Transverse colon (tissue), 4 donors: ENCODE results near the gene YLPM1. TPM values are rescaled to one million over a fixed set of nuclear protein-coding genes. Genes with fewer than 3 reads are reported as not detected.

Experiments
- DNase-seq: peaks from one replicate; pipeline ENCODE4 v3.0.0-alpha.2; 2019
- H3K27ac ChIP-seq, 4 donors: fragments of 200-600 bp; sonication (generic); 2 replicates each; pipeline ENCODE4 v1.5.1; 2016 to 2018; ENCODE audit warnings: inconsistent platforms in 4 of 4
- H3K27me3 ChIP-seq: fragments of 200-600 bp; sonication (generic); 2 replicates; pipeline ENCODE4 v1.5.1; 2017; ENCODE audit warnings: inconsistent platforms
- H3K36me3 ChIP-seq, 4 donors: fragments of 200-600 bp; sonication (generic); 2 replicates each; pipeline ENCODE4 v1.5.1; 2017 to 2019; ENCODE audit warnings: inconsistent platforms in 4 of 4
- H3K4me1 ChIP-seq, 4 donors: fragments of 200-600 bp; sonication (generic); 2 replicates each; pipeline ENCODE4 v1.5.1; 2017 to 2020; ENCODE audit warnings: inconsistent platforms in 4 of 4
- H3K4me3 ChIP-seq, 4 donors: fragments of 200-600 bp; sonication (generic); 1 replicate in 1 of 4; 2 replicates in 3 of 4; pipeline versions ENCODE4 v1.5.1 to v1.6.1; 2017 to 2019; ENCODE audit warnings: inconsistent platforms in 4 of 4
- H3K9me3 ChIP-seq, 2 donors: fragments of 200-600 bp; sonication (generic); 2 replicates each; pipeline ENCODE4 v1.5.1; 2017 to 2019; ENCODE audit warnings: inconsistent platforms in 2 of 2
- CTCF ChIP-seq, 5 experiments: fragments of 200-600 bp in 3 of 5; fragments of 450-650 bp in 2 of 5; sonication (generic) in 3 of 5; IDR thresholded peaks; 1 replicate in 2 of 5; 2 replicates in 3 of 5; pipeline ENCODE4 v1.5.1; 2016 to 2017; ENCODE audit warnings: antibody characterized with exemption in 5 of 5, inconsistent platforms in 3 of 5, mild to moderate bottlenecking in 2 of 5, moderate library complexity in 1 of 5
- EP300 ChIP-seq: sonication (generic); formaldehyde crosslinking; IDR thresholded peaks from one replicate; pipeline ENCODE4 v1.6.1; 2017; ENCODE audit warnings: antibody characterized with exemption, low read depth
- POLR2A ChIP-seq: fragments of 450-650 bp; IDR thresholded peaks from one replicate; pipeline ENCODE4 v1.6.1; 2016; ENCODE audit warnings: antibody characterized with exemption, mild to moderate bottlenecking, moderate library complexity
- POLR2AphosphoS5 ChIP-seq, 3 donors: sonication (generic); formaldehyde crosslinking; IDR thresholded peaks; one replicate each; pipeline ENCODE4 v1.6.1; 2016; ENCODE audit warnings: antibody characterized with exemption in 3 of 3
- WGBS, 2 donors: methylation state at CpG; one replicate each; pipeline ENCODE4 v1.1.5; 2018; ENCODE audit warnings: low coverage in 1 of 2; 5-methylcytosine and 5-hydroxymethylcytosine counted together
- in situ Hi-C, 4 donors: fragments of 200-750 bp; cut with MboI; loops; one replicate each; pipeline versions ENCODE4 v1.15.0 to v1.15.1; 2017; ENCODE audit warnings: low sequenced_read_pairs in 3 of 4, low pct_ligation_motif_present in 1 of 4, low pct_unique_long_range_greater_than_20kb in 1 of 4
- intact Hi-C: fragments of 100-400 bp; cut with DNase I; formaldehyde crosslinking; loops from one replicate; pipeline ENCODE4 v1.15.1; 2023; ENCODE audit warnings: low total_unique reads
- total RNA-seq, 4 donors: library from RNA; depleted of rRNA; stranded (reverse); fragments of >200 nt; gene quantifications; one replicate each; pipeline ENCODE4 v1.1.0, GENCODE V29; 2016

YLPM1 gene
- total RNA-seq, 4 donors from 2014 or later, result 26.1 to 62.4 (median 35.0) TPM

DNA sequence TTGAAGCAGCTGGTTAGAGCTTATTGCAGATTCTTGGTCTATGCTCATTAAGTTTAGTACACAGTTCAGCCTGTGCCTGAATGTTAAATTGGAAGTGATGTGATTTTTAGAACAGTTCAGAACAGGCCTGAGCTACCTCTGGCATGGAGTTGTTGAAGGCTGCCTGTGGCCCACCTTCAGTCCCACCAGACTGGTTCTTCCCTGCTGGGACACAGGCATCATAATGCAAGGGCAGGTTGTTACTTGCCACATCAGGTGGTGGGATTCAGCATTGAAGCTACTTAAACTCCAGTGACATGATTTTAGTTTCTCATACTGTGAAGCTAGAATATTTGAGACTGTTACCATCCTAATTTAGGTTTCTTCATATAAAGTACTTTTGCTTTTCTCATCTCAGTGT, 63.5 kb downstream of the YLPM1 start:
- Histone ChIP-seq H3K4me3 (no peak overlapping the region), H3K27me3 (no peaks in the 10 kb centered on the region), H3K9me3 (no peaks in the 10 kb centered on the region), H3K4me1 (no peaks in the 10 kb centered on the region), H3K36me3 (peaks cover 0 to 30% (median 13%) of the 10 kb centered on the region in 4 donors), H3K27ac (no peak overlapping the region)
- no peak for DNase-seq
- intact Hi-C loops, result loop anchor here (10.0 kb wide), 1 partner anchor 772 kb away; no protein-coding TSS in a partner anchor
- in situ Hi-C loops, result no loop called here
- TF ChIP-seq CTCF (IDR thresholded peaks at IDR 0.05) (no peak), POLR2AphosphoS5 (IDR thresholded peaks at IDR 0.05) (no peak), EP300 (no peak), POLR2A (no peak)

- H3K36me3 ChIP-seq, result peaks cover 0 to 24% (median 10%) of the 10 kb centered on the region in 4 donors
- no peaks in the 10 kb centered on the region for H3K9me3 ChIP-seq
- no peak overlapping the region for H3K27ac ChIP-seq
- 90 to 100% methylated on average over 2 to 5 of the region's 5 CpGs for WGBS, 2 donors
- H3K4me3 ChIP-seq, result no peak overlapping the region
- in situ Hi-C loops (no loop called here), intact Hi-C loops (loop anchor here (10.0 kb wide), 1 partner anchor 774 kb away; no protein-coding TSS in a partner anchor)
- TF ChIP-seq EP300, result no peak
- H3K4me1 ChIP-seq, result no peaks in the 10 kb centered on the region
- no peaks in the 10 kb centered on the region for H3K27me3 ChIP-seq
- DNase-seq, result no peak
Measured at GRCh38 chr14:74829251-74829650, 66.1 kb downstream of the YLPM1 start.

GRCh38 chr14:74832849-74833248, 69.7 kb downstream of the YLPM1 start:
- H3K27me3 ChIP-seq, result no peaks in the 10 kb centered on the region
- H3K4me1 ChIP-seq, result peaks cover 0 to 11% (median 0%) of the 10 kb centered on the region in 4 donors
- no peaks in the 10 kb centered on the region for H3K9me3 ChIP-seq
- no peak for DNase-seq
- 87 to 98% methylated on average over 4 of the region's 4 CpGs for WGBS, 2 donors
- intact Hi-C loops, result no loop called here
- H3K4me3 ChIP-seq, result no peak overlapping the region
- in situ Hi-C loops, result no loop called here
- peaks cover 0 to 24% (median 8%) of the 10 kb centered on the region in 4 donors for H3K36me3 ChIP-seq
- TF ChIP-seq POLR2A (no peak), CTCF (IDR thresholded peaks at IDR 0.05) (no peak), POLR2AphosphoS5 (IDR thresholded peaks at IDR 0.05) (no peak), EP300 (no peak)
- H3K27ac ChIP-seq, result no peak overlapping the region

GRCh38 chr14:74834692-74835392, 71.7 kb downstream of the YLPM1 start:
- Histone ChIP-seq H3K36me3 (peaks cover 0 to 18% (median 5%) of the 10 kb centered on the region in 4 donors), H3K27ac (no peak overlapping the region)

More at GRCh38 chr14:74834692-74835392, 71.7 kb downstream of the YLPM1 start:
- H3K4me1 ChIP-seq, result peaks cover 0 to 16% (median 0%) of the 10 kb centered on the region in 4 donors
- TF ChIP-seq CTCF (IDR thresholded peaks at IDR 0.05), result no peak
- no peak for TF ChIP-seq POLR2AphosphoS5 (IDR thresholded peaks at IDR 0.05)
- no peak for TF ChIP-seq POLR2A
- TF ChIP-seq EP300, result no peak
- WGBS, 2 donors, result 83 to 91% methylated on average over 4 of the region's 5 CpGs
- no peaks in the 10 kb centered on the region for H3K27me3 ChIP-seq
- in situ Hi-C loops, result no loop called here
- no peak for DNase-seq
- H3K9me3 ChIP-seq, result no peaks in the 10 kb centered on the region
- intact Hi-C loops, result no loop called here
- H3K4me3 ChIP-seq, result no peak overlapping the region
